ENCODE data around the gene RECK.

DNA sequence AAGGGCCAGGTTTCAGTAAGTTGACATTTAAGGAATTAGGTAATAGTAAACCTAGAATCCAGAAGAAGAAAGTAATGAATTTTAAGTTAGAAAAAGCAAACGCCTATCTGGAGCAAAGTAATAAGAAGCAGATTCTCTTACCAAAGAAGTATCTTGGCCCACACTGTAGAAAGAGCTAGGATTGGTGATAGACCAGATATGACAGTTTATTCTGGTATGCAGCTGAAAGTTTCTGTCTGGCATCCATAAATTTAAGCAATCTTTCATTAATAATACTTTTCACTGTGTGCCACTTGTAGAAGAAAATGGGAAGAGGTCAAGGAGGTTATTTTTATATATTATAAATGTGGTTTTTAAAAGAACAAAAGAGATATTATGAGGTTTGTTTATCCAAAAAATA, 3.0 kb downstream of the RECK start:
- TF ChIP-seq POLR2AphosphoS5 (IDR thresholded peaks at IDR 0.05) (no peak), CTCF (IDR thresholded peaks at IDR 0.05) (no peak), POLR2A (IDR thresholded peaks at IDR 0.05) (no peak)

Data from breast epithelium (tissue), 3 donors.